Fibroblast of peridontal ligament (primary cell): ENCODE data around the gene CTXND2.
"Not testable (repeated sequence)": the region's sequence is repeated elsewhere in the genome, so short reads cannot be mapped to it uniquely, and the experiment has no call there.

Source experiments
- DNase-seq: peaks from one replicate; pipeline ENCODE4 v3.0.0-alpha.2; 2010; ENCODE audit errors: extremely low read depth

The CTXND2 gene

GRCh38 chr1:150890033-150890416 is 3.1 kb downstream of the CTXND2 start:
- DNase-seq: no peak

GRCh38 chr1:150893336-150893913 is 6.5 kb downstream of the CTXND2 start:
- no peak for DNase-seq

- DNase-seq: no peak
Observed at GRCh38 chr1:150895618-150896017, 8.7 kb downstream of the CTXND2 start.

DNA sequence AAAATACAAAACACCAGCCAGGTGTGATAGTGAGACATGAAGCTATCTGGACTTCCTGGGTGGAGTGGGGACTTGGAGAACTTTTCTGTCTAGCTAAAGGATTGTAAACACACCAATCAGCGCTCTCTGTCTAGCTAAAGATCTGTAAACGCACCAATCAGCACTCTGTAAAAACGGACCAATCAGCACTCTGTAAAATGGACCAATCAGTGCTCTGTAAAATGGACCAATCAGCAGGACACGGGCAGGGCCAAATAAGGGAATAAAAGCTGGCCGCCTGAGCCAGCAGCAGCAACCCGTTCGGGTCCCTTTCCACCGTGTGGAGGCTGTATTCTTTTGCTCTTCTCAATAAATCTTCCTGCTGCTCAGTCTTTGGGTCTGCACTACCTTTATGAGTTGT is 12.9 kb downstream of the CTXND2 start:
- not testable (repeated sequence) for DNase-seq

DNA sequence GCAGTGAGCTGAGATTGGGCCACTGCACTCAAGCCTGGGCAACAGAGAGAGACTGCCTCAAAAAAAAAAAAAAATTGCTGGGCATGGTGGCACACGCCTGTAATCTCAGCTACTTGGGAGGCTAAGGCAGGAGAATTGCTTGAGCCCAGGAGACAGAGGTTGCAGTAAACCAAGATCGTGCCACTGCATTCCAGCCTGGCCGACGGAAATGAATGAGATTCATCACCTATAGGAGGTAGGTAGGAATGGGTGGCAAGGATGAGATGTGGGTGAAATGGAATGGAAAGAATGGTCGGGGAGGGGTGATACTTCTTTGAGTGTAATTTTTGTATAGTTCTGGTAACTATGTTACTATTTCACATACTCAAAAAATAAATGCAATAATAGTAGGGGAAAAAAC is 15.4 kb downstream of the CTXND2 start:
- DNase-seq: no peak

- no peak for DNase-seq
Observed at GRCh38 chr1:150902751-150903150, 15.8 kb downstream of the CTXND2 start.

- no peak for DNase-seq
Observed at GRCh38 chr1:150905301-150905700, 18.4 kb downstream of the CTXND2 start.

- no peak for DNase-seq
Observed at GRCh38 chr1:150906329-150906728, 19.4 kb downstream of the CTXND2 start.

GRCh38 chr1:150906813-150907212 is 19.9 kb downstream of the CTXND2 start:
- DNase-seq: no peak

DNA sequence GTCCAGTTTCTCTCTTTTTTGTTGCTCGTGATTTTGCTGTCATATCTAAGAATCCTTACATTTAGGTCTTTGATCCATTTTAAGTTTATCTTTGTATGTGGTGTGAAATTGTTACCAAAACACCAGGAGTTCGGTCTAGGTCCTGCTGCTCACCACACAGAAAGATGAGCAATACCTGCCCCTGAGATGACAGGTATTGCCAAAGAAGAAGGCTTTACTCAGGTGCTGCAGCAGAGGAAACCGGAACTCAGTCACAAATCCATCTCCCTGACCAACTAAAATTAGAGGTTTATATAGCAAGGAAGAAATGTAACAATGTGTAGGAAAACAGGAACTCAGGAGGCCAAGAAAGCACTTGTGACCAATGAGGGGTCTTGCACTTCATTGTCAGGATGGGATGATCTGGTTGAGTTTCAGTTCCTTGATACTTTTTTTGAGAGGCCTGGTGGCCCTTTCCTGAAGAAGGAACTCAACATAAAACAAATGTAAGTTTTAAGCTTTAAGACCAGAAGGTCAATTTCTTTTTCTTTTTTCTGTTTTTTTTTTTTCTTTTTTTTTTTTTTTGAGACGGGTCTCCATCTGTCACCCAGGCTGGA is 22.7 kb downstream of the CTXND2 start:
- DNase-seq: no peak

DNA sequence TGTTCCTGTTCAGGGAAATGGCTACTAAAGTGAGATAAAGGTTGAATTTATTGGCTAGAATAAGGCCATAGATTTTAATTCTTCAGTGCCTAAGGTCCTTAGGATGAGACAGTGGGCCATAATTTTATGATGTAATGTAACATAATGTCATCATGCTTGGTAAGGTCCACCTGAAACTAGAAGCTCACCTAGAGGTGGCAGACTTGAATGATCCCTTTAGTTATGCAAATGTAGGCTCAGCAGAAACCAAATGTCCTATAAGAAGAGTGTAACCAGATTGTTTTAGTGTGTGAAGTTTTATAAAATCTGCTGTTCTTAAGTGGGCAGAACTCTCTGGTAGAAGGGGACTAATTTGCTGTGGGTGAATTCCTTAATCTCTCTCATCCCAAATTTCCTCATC is 25.7 kb downstream of the CTXND2 start:
- no peak for DNase-seq

- no peak for DNase-seq
Observed at GRCh38 chr1:150917387-150917786, 30.5 kb downstream of the CTXND2 start.

DNA sequence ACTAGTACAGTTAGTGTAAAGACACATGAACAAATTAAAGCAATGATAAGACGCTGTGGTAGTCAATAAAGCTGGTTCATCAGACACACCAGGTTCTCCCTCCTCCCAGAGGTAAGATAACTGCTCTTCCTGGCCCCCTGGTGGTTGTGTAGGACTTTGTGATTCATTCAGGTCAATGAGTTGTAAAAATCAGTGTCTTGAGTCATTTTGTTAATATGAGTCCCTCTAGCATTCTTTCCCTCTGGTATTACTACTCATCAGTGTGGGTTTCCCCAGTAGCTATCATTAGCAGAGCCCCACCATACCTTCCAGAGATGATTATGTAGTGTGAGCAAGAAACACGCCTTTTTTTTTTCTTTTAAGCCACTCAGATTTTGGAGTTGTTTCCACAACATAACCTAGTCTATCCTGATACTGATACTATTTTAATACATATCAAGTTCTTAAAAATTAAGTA is 35.6 kb downstream of the CTXND2 start:
- DNase-seq: peak; percentile 91

GRCh38 chr1:150925080-150925479 is 38.1 kb downstream of the CTXND2 start:
- DNase-seq: no peak

GRCh38 chr1:150926097-150926741 is 39.3 kb downstream of the CTXND2 start, which contains the start of gene SETDB1:
Gene SETDB1 (plus strand): TSS chr1:150926363. CDS start chr1:150927715, 1,352 bp downstream.
- DNase-seq: peak; percentile 96

GRCh38 chr1:150927624-150928023 is 40.7 kb downstream of the CTXND2 start:
- DNase-seq: no peak

GRCh38 chr1:150928286-150928685 is 41.4 kb downstream of the CTXND2 start:
- peak; percentile 7 for DNase-seq

- DNase-seq: not testable (repeated sequence)
Observed at GRCh38 chr1:150928775-150929174, 41.8 kb downstream of the CTXND2 start.

DNA sequence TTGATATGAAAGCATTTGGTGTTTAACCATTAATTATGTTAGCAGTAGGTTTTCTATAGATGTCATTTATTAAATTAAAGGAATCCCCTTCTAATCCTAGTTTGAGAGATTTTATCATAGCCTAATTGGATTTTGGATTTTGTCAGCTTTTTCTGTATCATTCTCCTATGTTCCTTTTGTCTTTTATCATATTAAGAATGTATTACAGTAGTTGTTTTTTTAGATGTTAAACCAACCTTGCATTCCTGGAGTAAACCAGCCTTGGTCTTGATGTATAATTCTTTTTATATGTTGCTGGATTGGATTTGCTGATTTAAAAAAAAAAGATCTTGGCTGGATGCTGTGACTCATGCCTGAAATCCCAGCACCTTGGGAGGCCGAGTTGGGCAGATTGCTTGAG is 44.8 kb downstream of the CTXND2 start:
- DNase-seq: peak; percentile 30

- no peak for DNase-seq
Observed at GRCh38 chr1:150944856-150945255, 57.9 kb downstream of the CTXND2 start.

GRCh38 chr1:150954708-150955107 is 67.8 kb downstream of the CTXND2 start:
- no peak for DNase-seq

DNA sequence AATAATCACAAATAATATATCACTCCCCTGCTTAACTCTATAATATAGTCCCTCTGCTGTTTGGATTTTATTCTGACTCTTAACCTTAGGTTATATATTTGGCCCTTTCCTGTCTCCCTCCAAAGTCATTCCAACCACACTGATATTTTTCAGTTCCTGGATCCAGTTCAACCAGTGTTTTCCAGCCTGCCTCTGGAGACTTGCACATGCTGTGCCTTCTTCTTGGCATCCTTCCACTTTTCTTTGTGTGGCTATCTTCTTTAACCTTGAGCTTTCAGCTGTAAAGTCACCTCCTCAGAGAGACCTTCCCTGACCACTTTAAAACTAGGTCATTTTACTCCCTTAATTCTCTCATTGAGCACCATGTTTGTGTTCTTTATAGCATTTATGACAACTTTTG is 68.3 kb downstream of the CTXND2 start:
- no peak for DNase-seq

DNA sequence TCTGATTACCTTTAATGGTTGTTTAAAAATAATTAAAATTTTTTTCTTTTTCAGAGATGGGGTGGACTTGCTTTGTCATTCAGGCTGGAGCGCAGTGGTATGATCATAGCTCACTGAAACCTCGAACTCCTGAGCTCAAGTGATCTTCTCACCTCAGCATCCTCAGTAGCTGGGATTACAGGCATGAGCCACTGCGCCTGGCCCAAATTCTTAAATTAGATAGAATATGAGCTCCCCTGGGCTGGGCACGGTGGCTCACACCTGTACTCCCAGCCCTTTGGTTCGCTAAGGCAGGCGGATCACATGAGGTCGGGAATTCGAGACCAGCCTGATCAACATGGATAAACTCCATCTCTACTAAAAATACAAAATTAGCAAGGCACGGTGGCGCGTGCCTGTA is 70.7 kb downstream of the CTXND2 start:
- DNase-seq: no peak
